Measurements from ENCODE around the gene UFSP2. TPM values are rescaled to one million over a fixed set of nuclear protein-coding genes. Genes with fewer than 3 reads are reported as not detected.

The UFSP2 gene
- total RNA-seq, 1 experiment from 2014 or later: 29.6 TPM

- no peak for DNase-seq (ENCODE audit: low read depth)
- in situ Hi-C loops (cut with HindIII; ENCODE audit: low pct_unique_long_range_greater_than_20kb, low sequenced_read_pairs): no loop called here
Observed at GRCh38 chr4:185394568-185395237, 31.1 kb downstream of the UFSP2 start.

- DNase-seq (ENCODE audit: low read depth): no peak
- in situ Hi-C loops (cut with HindIII; ENCODE audit: low pct_unique_long_range_greater_than_20kb, low sequenced_read_pairs): no loop called here
Observed at GRCh38 chr4:185392156-185392555, 33.6 kb downstream of the UFSP2 start.

- in situ Hi-C loops (cut with HindIII; ENCODE audit: low pct_unique_long_range_greater_than_20kb, low sequenced_read_pairs): no loop called here
- DNase-seq (ENCODE audit: low read depth): no peak
Observed at GRCh38 chr4:185390941-185391340, 34.8 kb downstream of the UFSP2 start.

GRCh38 chr4:185387957-185388356 lies 37.8 kb downstream of the UFSP2 start:
- in situ Hi-C loops (cut with HindIII; ENCODE audit: low pct_unique_long_range_greater_than_20kb, low sequenced_read_pairs): no loop called here
- DNase-seq (ENCODE audit: low read depth): no peak

GRCh38 chr4:185384930-185385331 lies 40.8 kb downstream of the UFSP2 start:
- in situ Hi-C loops (cut with HindIII; ENCODE audit: low pct_unique_long_range_greater_than_20kb, low sequenced_read_pairs): no loop called here
- DNase-seq (ENCODE audit: low read depth): no peak

GRCh38 chr4:185384061-185384460 lies 41.7 kb downstream of the UFSP2 start:
- DNase-seq (ENCODE audit: low read depth): no peak
- in situ Hi-C loops (cut with HindIII; ENCODE audit: low pct_unique_long_range_greater_than_20kb, low sequenced_read_pairs): no loop called here

- no peak for DNase-seq (ENCODE audit: low read depth)
- in situ Hi-C loops (cut with HindIII; ENCODE audit: low pct_unique_long_range_greater_than_20kb, low sequenced_read_pairs): no loop called here
Observed at GRCh38 chr4:185383451-185383850, 42.3 kb downstream of the UFSP2 start.

- DNase-seq (ENCODE audit: low read depth): no peak
- in situ Hi-C loops (cut with HindIII; ENCODE audit: low pct_unique_long_range_greater_than_20kb, low sequenced_read_pairs): no loop called here
Observed at GRCh38 chr4:185382754-185383153, 43.0 kb downstream of the UFSP2 start.

- in situ Hi-C loops (cut with HindIII; ENCODE audit: low pct_unique_long_range_greater_than_20kb, low sequenced_read_pairs): no loop called here
- no peak for DNase-seq (ENCODE audit: low read depth)
Observed at GRCh38 chr4:185381288-185382196, 44.2 kb downstream of the UFSP2 start.

- in situ Hi-C loops (cut with HindIII; ENCODE audit: low pct_unique_long_range_greater_than_20kb, low sequenced_read_pairs): no loop called here
- no peak for DNase-seq (ENCODE audit: low read depth)
Observed at GRCh38 chr4:185380320-185380719, 45.4 kb downstream of the UFSP2 start.

- no peak for DNase-seq (ENCODE audit: low read depth)
- in situ Hi-C loops (cut with HindIII; ENCODE audit: low pct_unique_long_range_greater_than_20kb, low sequenced_read_pairs): no loop called here
Observed at GRCh38 chr4:185379326-185380295, 46.2 kb downstream of the UFSP2 start.

GRCh38 chr4:185378264-185378663 lies 47.5 kb downstream of the UFSP2 start:
- DNase-seq (ENCODE audit: low read depth): no peak
- in situ Hi-C loops (cut with HindIII; ENCODE audit: low pct_unique_long_range_greater_than_20kb, low sequenced_read_pairs): no loop called here

GRCh38 chr4:185374573-185374972 lies 51.2 kb downstream of the UFSP2 start:
- in situ Hi-C loops (cut with HindIII; ENCODE audit: low pct_unique_long_range_greater_than_20kb, low sequenced_read_pairs): no loop called here
- no peak for DNase-seq (ENCODE audit: low read depth)

GRCh38 chr4:185374027-185374426 lies 51.7 kb downstream of the UFSP2 start:
- in situ Hi-C loops (cut with HindIII; ENCODE audit: low pct_unique_long_range_greater_than_20kb, low sequenced_read_pairs): no loop called here
- DNase-seq (ENCODE audit: low read depth): no peak

- in situ Hi-C loops (cut with HindIII; ENCODE audit: low pct_unique_long_range_greater_than_20kb, low sequenced_read_pairs): no loop called here
- no peak for DNase-seq (ENCODE audit: low read depth)
Observed at GRCh38 chr4:185371702-185372101, 54.1 kb downstream of the UFSP2 start.

- no peak for DNase-seq (ENCODE audit: low read depth)
- in situ Hi-C loops (cut with HindIII; ENCODE audit: low pct_unique_long_range_greater_than_20kb, low sequenced_read_pairs): no loop called here
Observed at GRCh38 chr4:185370268-185370949, 55.4 kb downstream of the UFSP2 start.

- in situ Hi-C loops (cut with HindIII; ENCODE audit: low pct_unique_long_range_greater_than_20kb, low sequenced_read_pairs): no loop called here
- DNase-seq (ENCODE audit: low read depth): no peak
Observed at GRCh38 chr4:185369731-185370130, 56.0 kb downstream of the UFSP2 start.

GRCh38 chr4:185364886-185365285 lies 60.9 kb downstream of the UFSP2 start:
- in situ Hi-C loops (cut with HindIII; ENCODE audit: low pct_unique_long_range_greater_than_20kb, low sequenced_read_pairs): no loop called here
- no peak for DNase-seq (ENCODE audit: low read depth)
